ENCODE measurements around the gene IGF2R.

The IGF2R gene

GRCh38 chr6:160068346-160068745, 99.5 kb downstream of the IGF2R start:
- H3K9me2 ChIP-seq (replicated peaks; ENCODE audit: insufficient read depth, low read length) = no peaks in the 10 kb centered on the region
- no peaks in the 10 kb centered on the region for H3K36me3 ChIP-seq (replicated peaks; ENCODE audit: insufficient read depth, low read length)
- H3K4me1 ChIP-seq (ENCODE audit: low read length) = peaks cover 47% of the 10 kb centered on the region
- peaks cover 20% of the 10 kb centered on the region; the same call in 1 of the 2 replicates for H3K79me2 ChIP-seq (ENCODE audit: low read length)
- H3K27ac ChIP-seq (ENCODE audit: low read length) = peak overlapping the region; percentile 89; the same call in 1 of the 2 replicates
- H3K4me2 ChIP-seq (ENCODE audit: low read depth, low read length) = no peak overlapping the region
- H3K4me3 ChIP-seq (ENCODE audit: low read length) = no peak overlapping the region
- no peaks in the 10 kb centered on the region for H3K9me3 ChIP-seq (replicated peaks; ENCODE audit: insufficient read depth, low read length)
- no peak for DNase-seq
- no peak for TF ChIP-seq CTCF (IDR thresholded peaks at IDR 0.05; ENCODE audit: low read length)
- no peak for TF ChIP-seq EZH2 (optimal IDR thresholded peaks at IDR 0.05; ENCODE audit: low read depth, low read length)
- TF ChIP-seq EZH2phosphoT487 (IDR thresholded peaks at IDR 0.05; ENCODE audit: low read length) = no peak
- peaks cover 21% of the 10 kb centered on the region for H3F3A ChIP-seq (ENCODE audit: insufficient read depth, low read length)
- no peak overlapping the region for H3K9ac ChIP-seq (ENCODE audit: low read length)
- no peaks in the 10 kb centered on the region for H4K20me1 ChIP-seq (ENCODE audit: insufficient read depth, low read length)
- no peak overlapping the region for H2AFZ ChIP-seq (ENCODE audit: low read length)
- H3K27me3 ChIP-seq (replicated peaks; ENCODE audit: insufficient read depth, low read length) = no peaks in the 10 kb centered on the region

DNA sequence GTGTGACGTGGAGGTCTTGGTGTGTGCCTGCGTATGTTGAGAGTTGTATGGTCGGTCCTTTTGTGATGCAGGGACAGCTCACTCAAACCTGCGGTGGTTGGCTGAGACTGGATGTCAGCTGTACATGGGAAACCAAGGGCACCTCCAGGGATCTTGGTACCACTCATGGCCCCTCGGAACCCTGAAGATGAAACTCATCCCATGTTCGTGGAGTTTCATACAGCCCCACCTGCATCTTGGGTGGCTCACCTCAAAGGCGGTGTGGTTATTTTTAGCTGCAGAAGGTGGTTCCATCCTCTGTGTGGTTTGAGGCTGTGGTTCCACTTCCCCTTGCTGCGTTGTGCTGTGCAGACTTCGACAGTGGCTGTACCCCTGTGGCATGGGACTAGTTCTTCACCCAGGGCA, 100.2 kb downstream of the IGF2R start:
- Histone ChIP-seq H3F3A (ENCODE audit: insufficient read depth, low read length) (peaks cover 21% of the 10 kb centered on the region), H3K36me3 (replicated peaks; ENCODE audit: insufficient read depth, low read length) (no peaks in the 10 kb centered on the region), H3K4me2 (ENCODE audit: low read depth, low read length) (peak overlapping the region; percentile 37; the same call in 1 of the 2 replicates), H3K9me3 (replicated peaks; ENCODE audit: insufficient read depth, low read length) (no peaks in the 10 kb centered on the region), H3K27ac (ENCODE audit: low read length) (peak overlapping the region; percentile 89), H3K9me2 (replicated peaks; ENCODE audit: insufficient read depth, low read length) (no peaks in the 10 kb centered on the region), H3K9ac (ENCODE audit: low read length) (no peak overlapping the region), H3K4me1 (ENCODE audit: low read length) (peaks cover 47% of the 10 kb centered on the region), H3K4me3 (ENCODE audit: low read length) (no peak overlapping the region), H3K79me2 (ENCODE audit: low read length) (peaks cover 20% of the 10 kb centered on the region; the same call in 1 of the 2 replicates), H3K27me3 (replicated peaks; ENCODE audit: insufficient read depth, low read length) (no peaks in the 10 kb centered on the region), H2AFZ (ENCODE audit: low read length) (no peak overlapping the region), H4K20me1 (ENCODE audit: insufficient read depth, low read length) (no peaks in the 10 kb centered on the region)
- DNase-seq = peak; percentile 78
- no peak for TF ChIP-seq EZH2 (optimal IDR thresholded peaks at IDR 0.05; ENCODE audit: low read depth, low read length)
- TF ChIP-seq CTCF (IDR thresholded peaks at IDR 0.05; ENCODE audit: low read length) = no peak
- TF ChIP-seq EZH2phosphoT487 (IDR thresholded peaks at IDR 0.05; ENCODE audit: low read length) = no peak

- no peaks in the 10 kb centered on the region for H3K36me3 ChIP-seq (replicated peaks; ENCODE audit: insufficient read depth, low read length)
These were observed 100.6 kb downstream of the IGF2R start for GRCh38 chr6:160069459-160069858.

More at GRCh38 chr6:160069459-160069858, 100.6 kb downstream of the IGF2R start:
- no peak for DNase-seq
- Histone ChIP-seq H4K20me1 (ENCODE audit: insufficient read depth, low read length) (no peaks in the 10 kb centered on the region), H3K4me1 (ENCODE audit: low read length) (peaks cover 47% of the 10 kb centered on the region), H3K9ac (ENCODE audit: low read length) (no peak overlapping the region), H3K27me3 (replicated peaks; ENCODE audit: insufficient read depth, low read length) (no peaks in the 10 kb centered on the region), H2AFZ (ENCODE audit: low read length) (no peak overlapping the region), H3K79me2 (ENCODE audit: low read length) (peaks cover 20% of the 10 kb centered on the region; the same call in 1 of the 2 replicates), H3K4me3 (ENCODE audit: low read length) (no peak overlapping the region), H3K9me3 (replicated peaks; ENCODE audit: insufficient read depth, low read length) (no peaks in the 10 kb centered on the region), H3K27ac (ENCODE audit: low read length) (peak overlapping the region; percentile 89), H3F3A (ENCODE audit: insufficient read depth, low read length) (peaks cover 21% of the 10 kb centered on the region), H3K4me2 (ENCODE audit: low read depth, low read length) (peak overlapping the region; percentile 37), H3K9me2 (replicated peaks; ENCODE audit: insufficient read depth, low read length) (no peaks in the 10 kb centered on the region)
- no peak for TF ChIP-seq EZH2phosphoT487 (IDR thresholded peaks at IDR 0.05; ENCODE audit: low read length)
- TF ChIP-seq EZH2 (optimal IDR thresholded peaks at IDR 0.05; ENCODE audit: low read depth, low read length) = no peak
- TF ChIP-seq CTCF (IDR thresholded peaks at IDR 0.05; ENCODE audit: low read length) = no peak

Measured in MM.1S (cell line).